Colonic mucosa (tissue), 4 donors: ENCODE results near the gene WDFY3. TPM values are rescaled to one million over a fixed set of nuclear protein-coding genes. Genes with fewer than 3 reads are reported as not detected.

Experiments
- DNase-seq: peaks from one replicate; pipeline ENCODE4 v3.0.0-alpha.2; 2020
- H3K27ac ChIP-seq: fragments of 200-600 bp; one replicate; pipeline ENCODE4 v1.8.0; 2021
- H3K27me3 ChIP-seq: fragments of 200-600 bp; one replicate; pipeline ENCODE4 v1.8.0; 2021
- H3K36me3 ChIP-seq: fragments of 200-600 bp; one replicate; pipeline ENCODE4 v1.8.0; 2021
- H3K4me1 ChIP-seq: fragments of 200-600 bp; one replicate; pipeline ENCODE4 v1.8.0; 2021; ENCODE audit warnings: mild to moderate bottlenecking
- H3K4me3 ChIP-seq: fragments of 200-600 bp; one replicate; pipeline ENCODE4 v1.8.0; 2021
- H3K9ac ChIP-seq, 2 donors: one replicate each; pipeline ENCODE4 v1.7.0; 2013; ENCODE audit warnings: control low read depth in 2 of 2, low read depth in 2 of 2, low read length in 2 of 2
- H3K9me3 ChIP-seq: fragments of 200-600 bp; one replicate; pipeline ENCODE4 v1.8.0; 2021
- CTCF ChIP-seq: fragments of 200-600 bp; IDR thresholded peaks from one replicate; pipeline ENCODE4 v1.8.0; 2022; ENCODE audit warnings: antibody characterized with exemption, mild to moderate bottlenecking
- intact Hi-C: fragments of 100-400 bp; cut with DNase I; formaldehyde crosslinking; loops from one replicate; pipeline ENCODE4 v1.14.1; 2022
- total RNA-seq, 2 donors: library from RNA; stranded (reverse); fragmentation: NEBNext Ultra II Directional in 1 of 2; extraction: Animal tissue kit (Norgen Biotek cat#: 25700) in 1 of 2; gene quantifications; one replicate each; pipeline ENCODE4 v1.2.1, GENCODE V29; 2021
- donor health status: healthy.
- donor health status: DM: no; HTN: no; CAD: no.
- donor health status: DM: no; HTN: no; CAD: no.

Gene WDFY3
- total RNA-seq, 2 donors from 2014 or later, result 46.3 to 50.8 TPM

- Histone ChIP-seq H3K4me1 (no peaks in the 10 kb centered on the region), H3K9me3 (no peaks in the 10 kb centered on the region), H3K4me3 (no peak overlapping the region), H3K9ac (no peak overlapping the region), H3K36me3 (no peaks in the 10 kb centered on the region), H3K27me3 (no peaks in the 10 kb centered on the region), H3K27ac (no peak overlapping the region)
- no peak for TF ChIP-seq CTCF
- no peak for DNase-seq
- intact Hi-C loops, result no loop called here
These were observed 188.4 kb downstream of the WDFY3 start for GRCh38 chr4:84778041-84778440.

- Histone ChIP-seq H3K36me3 (no peaks in the 10 kb centered on the region), H3K27ac (no peak overlapping the region), H3K27me3 (no peaks in the 10 kb centered on the region), H3K9me3 (no peaks in the 10 kb centered on the region), H3K4me3 (no peak overlapping the region), H3K4me1 (no peaks in the 10 kb centered on the region), H3K9ac (no peak overlapping the region)
- DNase-seq, result no peak
- intact Hi-C loops, result no loop called here
- no peak for TF ChIP-seq CTCF
These were observed 199.3 kb downstream of the WDFY3 start for GRCh38 chr4:84767168-84767567.

GRCh38 chr4:84753321-84753972, 213.0 kb downstream of the WDFY3 start:
- Histone ChIP-seq H3K27me3 (no peaks in the 10 kb centered on the region), H3K9ac (no peak overlapping the region), H3K27ac (no peak overlapping the region), H3K36me3 (no peaks in the 10 kb centered on the region), H3K4me3 (no peak overlapping the region), H3K9me3 (no peaks in the 10 kb centered on the region), H3K4me1 (no peaks in the 10 kb centered on the region)
- DNase-seq, result no peak
- intact Hi-C loops, result no loop called here
- no peak for TF ChIP-seq CTCF

GRCh38 chr4:84751707-84752106, 214.8 kb downstream of the WDFY3 start:
- Histone ChIP-seq H3K9ac (no peak overlapping the region), H3K27ac (no peak overlapping the region), H3K27me3 (no peaks in the 10 kb centered on the region), H3K9me3 (no peaks in the 10 kb centered on the region), H3K36me3 (no peaks in the 10 kb centered on the region), H3K4me3 (no peak overlapping the region), H3K4me1 (no peaks in the 10 kb centered on the region)
- intact Hi-C loops, result no loop called here
- no peak for DNase-seq
- no peak for TF ChIP-seq CTCF

GRCh38 chr4:84750960-84751283, 215.6 kb downstream of the WDFY3 start:
- no peaks in the 10 kb centered on the region for H3K9me3 ChIP-seq
- no peaks in the 10 kb centered on the region for H3K27me3 ChIP-seq
- no peaks in the 10 kb centered on the region for H3K36me3 ChIP-seq
- H3K4me1 ChIP-seq, result no peaks in the 10 kb centered on the region
- no peak overlapping the region for H3K9ac ChIP-seq
- TF ChIP-seq CTCF, result no peak
- H3K4me3 ChIP-seq, result no peak overlapping the region
- intact Hi-C loops, result loop anchor here (1.0 kb wide), 1 partner anchor 219 kb away; no protein-coding TSS in a partner anchor
- DNase-seq, result no peak
- H3K27ac ChIP-seq, result no peak overlapping the region
